B cell (primary cell): ENCODE measurements around the gene RALGAPA2. TPM values are rescaled to one million over a fixed set of nuclear protein-coding genes. Genes with fewer than 3 reads are reported as not detected.

Experiments
- ATAC-seq: fragments of 200-7000 bp; cut with Tn5 transposase; one replicate; pipeline ENCODE4 v1.10.0; 2021; ENCODE audit warnings: low read depth, mild to moderate bottlenecking, moderate number of reproducible peaks, moderate library complexity
- CTCF ChIA-PET: fragments of 350-600 bp; sonication (Branson Sonifier 250); formaldehyde crosslinking; loops from one replicate; lab custom pipeline; 2021; ENCODE audit warnings: antibody characterized with exemption, inconsistent platforms; lab: Charles Lee
- POLR2A ChIA-PET: fragments of 350-600 bp; sonication (Branson Sonifier 250); formaldehyde crosslinking; loops from one replicate; lab custom pipeline; 2021; ENCODE audit warnings: antibody characterized with exemption; lab: Charles Lee
- DNase-seq: peaks from one replicate; pipeline ENCODE4 v3.0.0; 2013
- H2AFZ ChIP-seq: 2 replicates; pipeline ENCODE4 v1.6.1; 2012; ENCODE audit warnings: mild to moderate bottlenecking, low read depth, low read length; ENCODE audit not compliant: insufficient read depth, poor library complexity, severe bottlenecking
- H3K27ac ChIP-seq, 2 donors: 1 replicate in 1 of 2; 2 replicates in 1 of 2; pipeline ENCODE4 v1.5.1; 2012 to 2013; ENCODE audit warnings: low read length in 2 of 2, mild to moderate bottlenecking in 2 of 2, moderate library complexity in 1 of 2
- H3K27me3 ChIP-seq, 4 experiments: fragments of 200-600 bp in 1 of 4; sonication (generic) in 1 of 4; replicated peaks in 1 of 4; 1 replicate in 2 of 4; 2 replicates in 2 of 4; pipeline versions ENCODE4 v1.6.1 to v1.7.0; 2013 to 2016; ENCODE audit warnings: low read length in 3 of 4, mild to moderate bottlenecking in 2 of 4, mixed read lengths in 1 of 4, moderate library complexity in 1 of 4; ENCODE audit not compliant: insufficient read depth in 4 of 4, control insufficient read depth in 3 of 4; ENCODE audit errors: control extremely low read depth in 1 of 4
- H3K36me3 ChIP-seq, 2 experiments: replicated peaks in 1 of 2; 1 replicate in 1 of 2; 2 replicates in 1 of 2; pipeline versions ENCODE4 v1.6.1 to v1.7.1; 2013; ENCODE audit warnings: low read length in 1 of 2; ENCODE audit not compliant: insufficient read depth in 2 of 2, control insufficient read depth in 1 of 2; ENCODE audit errors: control extremely low read depth in 1 of 2, extremely low read depth in 1 of 2
- H3K4me1 ChIP-seq, 2 donors: fragments of 200-600 bp in 1 of 2; sonication (generic) in 1 of 2; 1 replicate in 1 of 2; 2 replicates in 1 of 2; pipeline versions ENCODE4 v1.5.1 to v1.6.1; 2013 to 2017; ENCODE audit warnings: low read length in 2 of 2; ENCODE audit not compliant: control insufficient read depth in 2 of 2, insufficient read depth in 2 of 2
- H3K4me2 ChIP-seq: replicated peaks from 2 replicates; pipeline ENCODE3; 2012; ENCODE audit warnings: mild to moderate bottlenecking, low read depth, low read length; ENCODE audit not compliant: poor library complexity, severe bottlenecking
- H3K4me3 ChIP-seq, 5 experiments: fragments of 200-600 bp in 1 of 5; sonication (generic) in 1 of 5; 1 replicate in 3 of 5; 2 replicates in 2 of 5; pipeline versions ENCODE4 v1.5.1 to v1.7.0; 2011 to 2016; ENCODE audit warnings: low read length in 4 of 5, mild to moderate bottlenecking in 4 of 5, low read depth in 2 of 5, control low read depth in 1 of 5, moderate library complexity in 1 of 5; ENCODE audit not compliant: insufficient read depth in 1 of 5; ENCODE audit errors: control extremely low read depth in 1 of 5, extremely low read depth in 1 of 5
- H3K79me2 ChIP-seq: fragments of 200-600 bp; sonication (generic); one replicate; pipeline ENCODE4 v1.6.0; 2016; ENCODE audit warnings: low read length; ENCODE audit not compliant: control insufficient read depth, insufficient read depth
- H3K9ac ChIP-seq: fragments of 200-600 bp; sonication (generic); 2 replicates; pipeline ENCODE4 v1.6.1; 2017; ENCODE audit warnings: mild to moderate bottlenecking, low read length, moderate library complexity
- H3K9me3 ChIP-seq, 3 donors: one replicate each; pipeline versions ENCODE4 v1.6.1 to v1.7.1; 2013; ENCODE audit warnings: low read length in 2 of 3; ENCODE audit not compliant: control insufficient read depth in 2 of 3, insufficient read depth in 1 of 3; ENCODE audit errors: control extremely low read depth in 1 of 3
- H4K20me1 ChIP-seq: 2 replicates; pipeline ENCODE4 v1.6.0; 2012; ENCODE audit warnings: mild to moderate bottlenecking, low read length; ENCODE audit not compliant: insufficient read depth, control insufficient read depth, poor library complexity, severe bottlenecking
- H3K27ac Mint-ChIP-seq: one replicate; pipeline ENCODE4 v1.8.0; 2021; ENCODE audit warnings: mixed read lengths
- H3K27me3 Mint-ChIP-seq: one replicate; pipeline ENCODE4 v1.8.0; 2021; ENCODE audit warnings: mixed read lengths
- H3K4me1 Mint-ChIP-seq: one replicate; pipeline ENCODE4 v1.8.0; 2021; ENCODE audit warnings: mixed read lengths
- H3K4me3 Mint-ChIP-seq: one replicate; pipeline ENCODE4 v1.8.0; 2021; ENCODE audit warnings: mixed read lengths
- H3K9me3 Mint-ChIP-seq: one replicate; pipeline ENCODE4 v1.8.0; 2022; ENCODE audit warnings: mixed read lengths; ENCODE audit not compliant: insufficient read depth
- CTCF ChIP-seq: fragments of 200-600 bp; IDR thresholded peaks from one replicate; pipeline ENCODE4 v1.8.0; 2022; ENCODE audit warnings: antibody characterized with exemption, mild to moderate bottlenecking
- EZH2 ChIP-seq: IDR thresholded peaks from 2 replicates; pipeline ENCODE4 v1.6.1; 2012; ENCODE audit warnings: borderline replicate concordance, low read depth, mild to moderate bottlenecking, moderate library complexity, low read length; ENCODE audit not compliant: insufficient read depth, poor library complexity, severe bottlenecking
- WGBS: methylation state at CpG from one replicate; pipeline ENCODE4 v1.1.5; 2013; ENCODE audit warnings: missing lambda C conversion rate; ENCODE audit not compliant: insufficient coverage; 5-methylcytosine and 5-hydroxymethylcytosine counted together
- intact Hi-C: fragments of 100-400 bp; cut with micrococcal nuclease; formaldehyde crosslinking; loops from one replicate; pipeline ENCODE4 v1.10.0; 2022
- polyA plus RNA-seq: library from polyadenylated mRNA; depleted of rRNA; stranded (reverse); fragments of >200 nt; gene quantifications from 2 replicates; pipeline ENCODE4 v1.2.3, GENCODE V29; 2012
- total RNA-seq, 2 donors: library from RNA; stranded (reverse); fragments of 120-200 nt in 1 of 2; gene quantifications; 1 replicate in 1 of 2; 2 replicates in 1 of 2; pipeline versions ENCODE4 v1.2.3 to v1.2.4, GENCODE V29; 2013 to 2022

Gene RALGAPA2
- total and polyA plus RNA-seq, 2 donors (not counting 1 experiment from before 2014, with no cell fraction given): 6.4 to 33.1 TPM

DNA sequence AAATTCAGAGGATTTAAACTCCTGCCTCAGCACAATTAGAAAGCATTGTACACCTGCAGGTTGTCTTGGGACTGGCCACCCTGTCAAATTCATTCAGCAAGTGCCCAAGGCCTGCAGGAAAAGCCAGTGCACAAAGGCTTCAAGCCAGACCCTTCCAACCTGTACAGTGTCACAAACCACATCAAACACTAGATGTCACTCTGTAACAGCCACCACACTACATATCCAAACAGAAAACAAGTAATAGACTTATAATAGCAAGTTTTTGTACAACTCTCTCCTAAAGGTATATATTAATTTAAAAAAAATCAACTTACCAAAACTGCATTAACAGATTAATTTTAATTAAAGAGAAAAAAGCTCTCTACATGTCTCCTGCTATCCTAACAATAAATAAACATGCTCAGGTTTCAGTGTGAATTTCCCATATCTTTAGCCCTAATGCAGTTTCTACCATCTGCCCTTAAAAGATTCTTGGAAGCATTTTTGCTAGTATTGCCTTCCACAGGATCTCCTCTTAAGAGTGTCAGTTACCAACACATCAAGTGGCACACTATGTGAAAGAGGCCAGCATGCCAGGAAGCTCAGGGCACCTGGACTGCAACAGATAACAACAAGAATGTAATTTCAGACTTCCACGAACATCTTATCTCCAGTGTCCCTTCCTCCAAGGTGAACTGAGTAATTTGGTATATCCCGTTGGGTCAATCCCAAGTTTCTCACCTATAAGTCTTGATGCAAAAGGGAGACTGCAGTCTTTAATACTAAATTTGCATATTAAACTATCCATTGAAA is 47.5 kb downstream of the RALGAPA2 start:
- no peak for ATAC-seq
- DNase-seq: peak; percentile 29
- no CpG with 5 or more reads among the region's 2 CpGs for WGBS
- CTCF ChIA-PET: interaction anchor here (0.5 to 2.2 kb wide), 5 partner anchors 11 to 187 kb away, joined by 3 to 29 read pairs (median 3); no protein-coding TSS in a partner anchor
- no peak overlapping the region for H3K4me3 Mint-ChIP-seq
- Histone ChIP-seq H3K27me3 (no peaks in the 10 kb centered on the region), H3K9ac (no peak overlapping the region), H4K20me1 (no peaks in the 10 kb centered on the region), H3K36me3 (no peaks in the 10 kb centered on the region), H3K9me3 (no peaks in the 10 kb centered on the region), H3K4me1 (peaks cover 23 to 26% of the 10 kb centered on the region in 2 donors), H2AFZ (no peak overlapping the region), H3K4me2 (no peak overlapping the region), H3K27ac (no peak overlapping the region), H3K79me2 (peaks cover 15% of the 10 kb centered on the region), H3K4me3 (no peak overlapping the region)
- intact Hi-C loops: loop anchor here (10.0 kb wide), 1 partner anchor 50 kb away; the partner anchor contains the start of gene RALGAPA2
- TF ChIP-seq EZH2: no peak
- peak; percentile 43 for TF ChIP-seq CTCF
- H3K9me3 Mint-ChIP-seq: no peaks in the 10 kb centered on the region
- H3K27me3 Mint-ChIP-seq: no peaks in the 10 kb centered on the region
- POLR2A ChIA-PET: no interaction called here
- no peak overlapping the region for H3K27ac Mint-ChIP-seq
- H3K4me1 Mint-ChIP-seq: peaks cover 30% of the 10 kb centered on the region

GRCh38 chr20:20663841-20664240 is 48.6 kb downstream of the RALGAPA2 start:
- Mint-ChIP-seq H3K27me3 (no peaks in the 10 kb centered on the region), H3K4me1 (peaks cover 20% of the 10 kb centered on the region), H3K4me3 (no peak overlapping the region), H3K27ac (no peak overlapping the region), H3K9me3 (no peaks in the 10 kb centered on the region)
- Histone ChIP-seq H2AFZ (no peak overlapping the region), H3K27me3 (no peaks in the 10 kb centered on the region), H3K4me3 (no peak overlapping the region), H3K79me2 (peaks cover 15% of the 10 kb centered on the region), H3K4me1 (peaks cover 16 to 18% of the 10 kb centered on the region in 2 donors), H3K9me3 (no peaks in the 10 kb centered on the region), H3K4me2 (no peak overlapping the region), H3K27ac (no peak overlapping the region), H3K36me3 (no peaks in the 10 kb centered on the region), H3K9ac (no peak overlapping the region), H4K20me1 (no peaks in the 10 kb centered on the region)
- CTCF ChIA-PET: no interaction called here
- ATAC-seq: no peak
- POLR2A ChIA-PET: no interaction called here
- TF ChIP-seq CTCF (no peak), EZH2 (no peak)
- no peak for DNase-seq
- 100% methylated on average over 1 of the region's 3 CpGs for WGBS
- intact Hi-C loops: loop anchor here (10.0 kb wide), 1 partner anchor 51 kb away; the partner anchor contains the start of gene RALGAPA2
